GM12878 (cell line): ENCODE data around the gene VEZF1. TPM values are rescaled to one million over a fixed set of nuclear protein-coding genes. Genes with fewer than 3 reads are reported as not detected.

Experiments
- ATAC-seq: fragments of 200-7000 bp; cut with Tn5 transposase; 3 replicates; pipeline ENCODE4 v1.9.1; 2020; ENCODE audit warnings: mild to moderate bottlenecking, moderate library complexity
- BruUV-seq: library from RNA; stranded (reverse); fragments of 400-500 nt; replicated peaks from 2 replicates; lab custom pipeline; 2021; lab: Mats Ljungman, UMichigan
- CTCF ChIA-PET: fragments of 300-600 bp; sonication (Branson Sonifier 250); formaldehyde crosslinking; extraction: SDS; loops from one replicate; lab custom pipeline; 2021; ENCODE audit warnings: inconsistent platforms; lab: Yijun Ruan, JAX
- POLR2A ChIA-PET: fragments of 350-600 bp; formaldehyde crosslinking; extraction: SDS; loops from one replicate; lab custom pipeline; 2021; ENCODE audit warnings: inconsistent platforms; lab: Charles Lee
- RAD21 ChIA-PET: fragments of 300-600 bp; sonication (Branson Sonifier 250); formaldehyde crosslinking; loops from one replicate; lab custom pipeline; 2023; ENCODE audit warnings: antibody characterized with exemption; ENCODE audit not compliant: unreplicated experiment; lab: Charles Lee
- SMC1A ChIA-PET: fragments of 300-600 bp; sonication (Branson Sonifier 250); formaldehyde crosslinking; loops from one replicate; lab custom pipeline; 2023; ENCODE audit not compliant: unreplicated experiment, uncharacterized antibody; lab: Charles Lee
- DNase-seq: peaks from one replicate; pipeline ENCODE4 v3.0.0-alpha.2; 2011; ENCODE audit warnings: low read depth, low spot score
- FAIRE-seq: peaks from 3 replicates; lab custom pipeline; 2011; peaks lifted over from hg19 to GRCh38; lab: Jason Lieb, UNC
- H2AFZ ChIP-seq: 2 replicates; pipeline ENCODE4 v1.6.0; 2011; ENCODE audit warnings: low read depth, low read length, control low read depth; ENCODE audit not compliant: control insufficient read depth
- H3K27ac ChIP-seq: 2 replicates; pipeline ENCODE4 v1.5.1; 2011; ENCODE audit warnings: control low read depth; ENCODE audit not compliant: control insufficient read depth, insufficient read depth
- H3K27me3 ChIP-seq, 2 experiments: replicated peaks in 1 of 2; 2 replicates each; pipeline versions ENCODE4 v1.6.0 to v1.6.1; 2011; ENCODE audit warnings: low read length in 1 of 2; ENCODE audit not compliant: control insufficient read depth in 2 of 2, insufficient read depth in 2 of 2
- H3K36me3 ChIP-seq, 2 experiments: 2 replicates each; pipeline ENCODE4 v1.5.1; 2011; ENCODE audit warnings: low read length in 1 of 2; ENCODE audit not compliant: control insufficient read depth in 2 of 2, insufficient read depth in 2 of 2
- H3K4me1 ChIP-seq: 2 replicates; pipeline ENCODE4 v1.6.1; 2011; ENCODE audit warnings: mild to moderate bottlenecking, low read length, moderate library complexity, mixed read lengths; ENCODE audit not compliant: control insufficient read depth, insufficient read depth
- H3K4me2 ChIP-seq: 2 replicates; pipeline ENCODE4 v1.6.0; 2011; ENCODE audit warnings: control low read depth; ENCODE audit not compliant: control insufficient read depth, insufficient read depth
- H3K4me3 ChIP-seq: fragments of 200-600 bp; sonication (generic); 2 replicates; pipeline ENCODE4 v1.5.1; 2016
- H3K79me2 ChIP-seq: 2 replicates; pipeline ENCODE4 v1.6.0; 2011; ENCODE audit warnings: low read length; ENCODE audit not compliant: control insufficient read depth, insufficient read depth
- H3K9ac ChIP-seq: 2 replicates; pipeline ENCODE4 v1.8.0; 2011; ENCODE audit warnings: low read length, control low read depth, mixed read lengths; ENCODE audit not compliant: control insufficient read depth, insufficient read depth
- H3K9me3 ChIP-seq: replicated peaks from 3 replicates; pipeline ENCODE4 v1.5.1; 2011; ENCODE audit warnings: mild to moderate bottlenecking, low read length; ENCODE audit not compliant: control insufficient read depth, insufficient read depth
- H4K20me1 ChIP-seq: 2 replicates; pipeline ENCODE4 v1.6.0; 2011; ENCODE audit not compliant: control insufficient read depth, insufficient read depth
- BCL3 ChIP-seq: IDR thresholded peaks from 2 replicates; pipeline ENCODE4 v1.6.1; 2011; ENCODE audit warnings: borderline replicate concordance, low read depth, mild to moderate bottlenecking, moderate library complexity, low read length; ENCODE audit not compliant: insufficient read depth, poor library complexity, severe bottlenecking
- PRDM15 ChIP-seq: fragments of 450-650 bp; formaldehyde crosslinking; IDR thresholded peaks from 2 replicates; pipeline ENCODE4 v1.4.0; 2020; ENCODE audit warnings: mild to moderate bottlenecking, moderate library complexity
- WGBS: methylation state at CpG from one replicate; pipeline ENCODE4 v1.1.6; 2016; ENCODE audit warnings: low lambda C conversion rate; ENCODE audit not compliant: insufficient replicate concordance, insufficient coverage; ENCODE audit errors: missing lambda C conversion rate; 5-methylcytosine and 5-hydroxymethylcytosine counted together
- in situ Hi-C: fragments of 300-500 bp; cut with MboI; formaldehyde crosslinking; loops from 9 replicates; pipeline ENCODE4 v1.14.3; 2018; ENCODE audit warnings: mixed read lengths
- intact Hi-C: fragments of 100-400 bp; cut with micrococcal nuclease; formaldehyde crosslinking; loops from one replicate; pipeline ENCODE4 v1.14.2; 2022; ENCODE audit not compliant: unreplicated experiment
- polyA plus RNA-seq, 11 experiments: library from polyadenylated mRNA; depleted of rRNA in 4 of 11; unstranded in 6 of 11; stranded (reverse) in 5 of 11; fragments of >200 nt; fragmentation: Nextera tagmentation in 4 of 11; fragmentation: Illumina TruSeq in 1 of 11; extraction: Ambion mirVana in 4 of 11; extraction: Trizol in 1 of 11; gene quantifications; 1 replicate in 1 of 11; 2 replicates in 10 of 11; pipeline versions ENCODE4 v1.2.1 to v1.2.3, GENCODE V29; 2011 to 2016; ENCODE audit warnings: inconsistent platforms in 2 of 11, missing spikeins in 2 of 11, low read depth in 1 of 11
- total RNA-seq, 4 experiments: library from RNA; depleted of rRNA in 3 of 4; stranded (reverse); fragments of >200 nt in 3 of 4; fragmentation: Illumina TruSeq in 1 of 4; extraction: Trizol in 1 of 4; gene quantifications; 2 replicates each; pipeline versions ENCODE4 v1.2.1 to v1.2.3, GENCODE V29; 2013 to 2021

Gene VEZF1
- total and polyA plus RNA-seq, 10 of the 15 experiments (the other 5 are each of a cell fraction or from before 2014, with no cell fraction given) = 9.5 to 28.2 (median 20.3) TPM

- H3K36me3 ChIP-seq = no peaks in the 10 kb centered on the region
- H3K4me3 ChIP-seq = no peak overlapping the region
- no peak for FAIRE-seq
- ChIA-PET SMC1A (interaction anchor here (1.0 to 1.4 kb wide), 2 partner anchors 8 to 10 kb away, joined by 3 read pairs; no protein-coding TSS in a partner anchor), RAD21 (no interaction called here), POLR2A (no interaction called here), CTCF (no interaction called here)
- no peak for ATAC-seq
- no peak for DNase-seq
- no peak overlapping the region for H3K9ac ChIP-seq
- no peaks in the 10 kb centered on the region for H3K9me3 ChIP-seq
- H3K27ac ChIP-seq = no peak overlapping the region
- no peak overlapping the region for H3K4me2 ChIP-seq
- in situ Hi-C loops = no loop called here
- H3K27me3 ChIP-seq = 0 out of 4 replicates have a peak, but pooled peaks cover 0 to 2% of the 10 kb centered on the region in 2 experiments
- H4K20me1 ChIP-seq = no peaks in the 10 kb centered on the region
- peak; percentile 62 for TF ChIP-seq BCL3
- TF ChIP-seq PRDM15 (CRISPR knock-in tag) = no peak
- intact Hi-C loops = no loop called here
- H3K79me2 ChIP-seq = no peaks in the 10 kb centered on the region
- H3K4me1 ChIP-seq = no peaks in the 10 kb centered on the region
- H2AFZ ChIP-seq = no peak overlapping the region
- 24% methylated on average over 6 of the region's 6 CpGs for WGBS
- no TSS peak for BruUV-seq
Observed at GRCh38 chr17:58032691-58033415, 44.8 kb upstream of the VEZF1 start.
